MG63 (cell line): ENCODE results near the gene POU6F2. TPM values are rescaled to one million over a fixed set of nuclear protein-coding genes. Genes with fewer than 3 reads are reported as not detected.
A peak's percentile ranks its signal among the peaks of the same experiment; 100 is the strongest.

Experiments
- DNase-seq: peaks from one replicate; pipeline ENCODE4 v3.0.0-alpha.2; 2020
- H3K27me3 ChIP-seq: fragments of 250-450 bp; sonication (Bioruptor Pico); 2 replicates; pipeline ENCODE4 v1.5.1; 2020; ENCODE audit warnings: mild to moderate bottlenecking, moderate library complexity
- H3K36me3 ChIP-seq: fragments of 250-450 bp; sonication (Bioruptor Pico); 2 replicates; pipeline ENCODE4 v1.5.1; 2020; ENCODE audit warnings: mild to moderate bottlenecking, moderate library complexity
- H3K4me3 ChIP-seq: fragments of 250-450 bp; sonication (Bioruptor Pico); 2 replicates; pipeline ENCODE4 v1.5.1; 2020; ENCODE audit warnings: mild to moderate bottlenecking, moderate library complexity
- H3K9me3 ChIP-seq: fragments of 250-450 bp; sonication (Bioruptor Pico); 2 replicates; pipeline ENCODE4 v1.5.1; 2020; ENCODE audit warnings: mild to moderate bottlenecking, moderate library complexity
- total RNA-seq: library from RNA; depleted of rRNA; stranded (reverse); fragments of >200 nt; shearing (Covaris generic); gene quantifications from 2 replicates; pipeline ENCODE4 v1.2.3, GENCODE V29; 2014; ENCODE audit warnings: low replicate concordance

POU6F2 gene
- total RNA-seq, 1 experiment from 2014 or later: not detected

GRCh38 chr7:39415091-39415787 is 437.5 kb downstream of the POU6F2 start:
- Histone ChIP-seq H3K27me3 (no peaks in the 10 kb centered on the region), H3K4me3 (no peak overlapping the region; the same call in 1 of the 2 replicates)
- DNase-seq: no peak

GRCh38 chr7:39416866-39417265 is 439.2 kb downstream of the POU6F2 start:
- Histone ChIP-seq H3K27me3 (no peaks in the 10 kb centered on the region), H3K36me3 (no peaks in the 10 kb centered on the region), H3K9me3 (no peaks in the 10 kb centered on the region), H3K4me3 (no peak overlapping the region)
- DNase-seq: no peak

More at GRCh38 chr7:39415091-39415787, 437.5 kb downstream of the POU6F2 start:
- Histone ChIP-seq H3K36me3 (no peaks in the 10 kb centered on the region), H3K9me3 (no peaks in the 10 kb centered on the region)

- Histone ChIP-seq H3K9me3 (no peaks in the 10 kb centered on the region), H3K4me3 (no peak overlapping the region), H3K27me3 (no peaks in the 10 kb centered on the region), H3K36me3 (no peaks in the 10 kb centered on the region)
- no peak for DNase-seq
These were observed 439.9 kb downstream of the POU6F2 start for GRCh38 chr7:39417642-39418041.

GRCh38 chr7:39421251-39421650 is 443.5 kb downstream of the POU6F2 start:
- no peak overlapping the region for H3K4me3 ChIP-seq
- no peak for DNase-seq
- H3K9me3 ChIP-seq: no peaks in the 10 kb centered on the region
- no peaks in the 10 kb centered on the region for H3K27me3 ChIP-seq
- no peaks in the 10 kb centered on the region for H3K36me3 ChIP-seq

GRCh38 chr7:39421661-39422060 is 444.0 kb downstream of the POU6F2 start:
- no peaks in the 10 kb centered on the region for H3K27me3 ChIP-seq
- no peaks in the 10 kb centered on the region for H3K36me3 ChIP-seq
- H3K4me3 ChIP-seq: no peak overlapping the region
- DNase-seq: no peak
- H3K9me3 ChIP-seq: no peaks in the 10 kb centered on the region

- DNase-seq: peak; percentile 65
- Histone ChIP-seq H3K4me3 (no peak overlapping the region), H3K9me3 (no peaks in the 10 kb centered on the region), H3K27me3 (no peaks in the 10 kb centered on the region), H3K36me3 (no peaks in the 10 kb centered on the region)
These were observed 450.5 kb downstream of the POU6F2 start for GRCh38 chr7:39428221-39428620.

GRCh38 chr7:39429421-39429820 is 451.7 kb downstream of the POU6F2 start:
- DNase-seq: no peak
- H3K4me3 ChIP-seq: no peak overlapping the region
- no peaks in the 10 kb centered on the region for H3K27me3 ChIP-seq
- no peaks in the 10 kb centered on the region for H3K36me3 ChIP-seq
- no peaks in the 10 kb centered on the region for H3K9me3 ChIP-seq

- Histone ChIP-seq H3K36me3 (no peaks in the 10 kb centered on the region), H3K4me3 (no peak overlapping the region), H3K9me3 (no peaks in the 10 kb centered on the region), H3K27me3 (no peaks in the 10 kb centered on the region)
- DNase-seq: no peak
These were observed 452.7 kb downstream of the POU6F2 start for GRCh38 chr7:39430441-39430840.

GRCh38 chr7:39430909-39431641 is 453.4 kb downstream of the POU6F2 start:
- no peaks in the 10 kb centered on the region for H3K9me3 ChIP-seq
- no peak overlapping the region for H3K4me3 ChIP-seq
- no peak for DNase-seq
- no peaks in the 10 kb centered on the region for H3K36me3 ChIP-seq
- no peaks in the 10 kb centered on the region for H3K27me3 ChIP-seq

- Histone ChIP-seq H3K27me3 (no peaks in the 10 kb centered on the region), H3K36me3 (no peaks in the 10 kb centered on the region), H3K4me3 (no peak overlapping the region), H3K9me3 (no peaks in the 10 kb centered on the region)
- DNase-seq: no peak
These were observed 454.7 kb downstream of the POU6F2 start for GRCh38 chr7:39432368-39432767.

- H3K36me3 ChIP-seq: no peaks in the 10 kb centered on the region
- no peak for DNase-seq
- no peak overlapping the region for H3K4me3 ChIP-seq
- no peaks in the 10 kb centered on the region for H3K9me3 ChIP-seq
- H3K27me3 ChIP-seq: no peaks in the 10 kb centered on the region
These were observed 455.2 kb downstream of the POU6F2 start for GRCh38 chr7:39432807-39433416.

GRCh38 chr7:39433550-39433949 is 455.8 kb downstream of the POU6F2 start:
- no peaks in the 10 kb centered on the region for H3K27me3 ChIP-seq
- no peaks in the 10 kb centered on the region for H3K9me3 ChIP-seq
- DNase-seq: no peak
- H3K36me3 ChIP-seq: no peaks in the 10 kb centered on the region
- no peak overlapping the region for H3K4me3 ChIP-seq

- no peak for DNase-seq
- Histone ChIP-seq H3K36me3 (no peaks in the 10 kb centered on the region), H3K27me3 (no peaks in the 10 kb centered on the region), H3K4me3 (no peak overlapping the region), H3K9me3 (no peaks in the 10 kb centered on the region)
These were observed 456.3 kb downstream of the POU6F2 start for GRCh38 chr7:39434012-39434411.

GRCh38 chr7:39446546-39446945 is 468.8 kb downstream of the POU6F2 start:
- DNase-seq: no peak
- no peaks in the 10 kb centered on the region for H3K9me3 ChIP-seq
- H3K4me3 ChIP-seq: no peak overlapping the region
- no peaks in the 10 kb centered on the region for H3K36me3 ChIP-seq
- no peaks in the 10 kb centered on the region for H3K27me3 ChIP-seq

GRCh38 chr7:39451901-39452300 is 474.2 kb downstream of the POU6F2 start:
- H3K9me3 ChIP-seq: no peaks in the 10 kb centered on the region
- no peak overlapping the region for H3K4me3 ChIP-seq
- no peaks in the 10 kb centered on the region for H3K36me3 ChIP-seq
- DNase-seq: no peak
- H3K27me3 ChIP-seq: no peaks in the 10 kb centered on the region

GRCh38 chr7:39453743-39454355 is 476.1 kb downstream of the POU6F2 start:
- peak; percentile 70 for DNase-seq
- Histone ChIP-seq H3K9me3 (no peaks in the 10 kb centered on the region), H3K4me3 (no peak overlapping the region), H3K36me3 (no peaks in the 10 kb centered on the region), H3K27me3 (no peaks in the 10 kb centered on the region)

- Histone ChIP-seq H3K27me3 (no peaks in the 10 kb centered on the region), H3K36me3 (no peaks in the 10 kb centered on the region), H3K9me3 (no peaks in the 10 kb centered on the region), H3K4me3 (no peak overlapping the region)
- DNase-seq: no peak
These were observed 480.5 kb downstream of the POU6F2 start for GRCh38 chr7:39458061-39458745.
